ENCODE results near the gene DPYSL4.

Gene DPYSL4

DNA sequence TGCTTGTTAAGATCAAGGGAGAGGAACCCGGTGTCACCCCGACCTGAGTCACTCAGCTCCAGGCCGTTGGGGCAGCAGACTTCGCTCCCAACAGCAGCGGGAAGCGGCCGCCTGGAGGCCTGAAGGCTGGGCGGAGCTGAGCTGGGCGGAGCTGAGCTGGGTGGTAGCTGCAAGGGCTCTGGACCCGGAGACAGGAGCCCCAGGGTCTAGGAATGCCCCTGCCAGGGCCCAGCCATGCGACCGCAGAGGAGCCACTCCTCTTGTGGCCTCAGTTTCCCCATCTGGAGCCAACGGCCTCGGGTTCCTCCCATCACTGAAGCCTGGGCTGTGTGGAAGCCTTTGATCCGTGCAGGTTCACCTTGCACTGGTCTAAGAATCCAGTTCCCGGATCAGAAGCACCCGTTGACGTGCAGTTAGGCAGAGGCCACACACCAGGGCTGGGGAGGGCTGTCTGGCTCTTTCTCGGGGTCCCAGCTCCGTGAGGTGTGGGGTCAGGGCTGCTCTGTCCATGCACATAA, 21.9 kb upstream of the DPYSL4 start:
- no peak for DNase-seq

- no peak for DNase-seq
Observed at GRCh38 chr10:132165416-132165980, 21.2 kb upstream of the DPYSL4 start.

DNA sequence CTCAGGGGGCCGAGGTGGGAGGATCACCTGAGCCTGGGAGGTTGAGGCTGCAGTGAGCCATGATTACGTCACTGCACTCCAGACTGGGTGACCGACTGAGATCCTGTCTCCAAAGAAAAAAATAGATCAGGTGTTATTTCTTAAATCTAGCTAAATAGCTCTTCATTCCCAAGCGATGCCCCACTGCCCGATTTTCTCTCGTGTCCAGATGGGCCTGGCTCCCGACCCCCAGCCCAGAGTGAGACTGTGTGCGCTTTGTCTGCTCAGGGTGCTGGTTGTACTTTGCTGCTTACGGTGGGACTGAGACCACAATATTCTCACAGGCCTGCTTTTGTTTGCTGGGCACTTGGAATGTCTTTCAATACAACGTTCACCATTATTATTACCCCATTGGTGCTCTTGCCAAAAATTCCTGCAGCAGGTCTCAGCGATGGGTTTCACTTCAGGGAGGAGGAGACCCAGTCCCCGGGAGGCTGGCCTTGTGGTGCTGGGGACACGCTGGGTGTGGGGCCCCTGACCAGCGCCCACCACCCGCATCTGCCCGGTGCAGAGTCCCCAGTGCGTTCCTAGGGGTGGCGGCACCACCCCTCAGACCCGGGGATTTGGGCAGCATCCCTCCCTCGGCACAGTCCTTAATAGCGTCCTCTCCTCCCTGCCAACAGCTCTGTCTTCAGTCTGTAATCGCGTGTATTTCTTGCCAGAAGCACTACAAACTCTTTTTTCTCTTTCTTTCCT, 20.4 kb upstream of the DPYSL4 start:
- DNase-seq = no peak

GRCh38 chr10:132167041-132167674, 19.6 kb upstream of the DPYSL4 start:
- no peak for DNase-seq

GRCh38 chr10:132167976-132168375, 18.8 kb upstream of the DPYSL4 start:
- no peak for DNase-seq

GRCh38 chr10:132168571-132169030, 18.1 kb upstream of the DPYSL4 start:
- no peak for DNase-seq

- no peak for DNase-seq
Observed at GRCh38 chr10:132169031-132169765, 17.6 kb upstream of the DPYSL4 start.

DNA sequence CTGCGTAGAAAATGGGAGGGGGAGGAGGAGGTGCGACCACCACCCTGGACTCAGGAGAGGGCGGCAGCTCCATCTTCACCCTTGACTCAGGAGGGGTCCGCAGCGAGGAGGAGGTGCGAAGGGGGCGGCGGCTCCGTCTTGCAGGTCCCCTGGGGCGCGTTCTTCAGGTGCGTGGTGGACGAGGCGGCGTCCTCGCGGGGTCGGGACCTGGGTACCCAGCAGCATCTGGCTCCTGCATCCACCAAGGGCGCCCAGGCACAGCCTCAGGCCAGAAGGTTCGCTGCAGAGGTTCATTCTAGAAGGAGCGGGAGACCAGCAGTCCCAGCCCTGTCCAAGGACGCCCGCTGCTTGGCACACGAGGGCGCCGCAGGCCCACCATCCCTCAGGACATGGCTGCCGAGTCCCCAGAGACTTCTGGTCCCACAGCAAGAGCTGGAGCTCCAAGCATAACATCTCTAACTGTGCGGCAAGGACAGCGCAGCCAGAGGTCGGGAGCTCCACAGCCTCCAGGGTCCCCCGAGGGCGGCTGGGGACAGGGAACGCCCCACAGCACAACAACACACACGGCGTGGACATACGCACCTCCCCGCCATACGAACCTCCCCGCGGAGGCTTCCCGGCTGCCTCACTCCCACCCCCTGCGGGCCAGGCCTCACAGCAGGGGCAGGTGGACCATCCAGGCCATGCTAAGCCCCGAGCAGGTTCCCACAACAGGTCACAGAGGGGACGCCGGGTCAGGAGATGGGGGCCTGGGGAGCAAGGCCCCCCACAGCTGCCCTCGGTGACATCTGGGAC, 16.8 kb upstream of the DPYSL4 start:
- no peak for DNase-seq

- DNase-seq = no peak
Observed at GRCh38 chr10:132170561-132171361, 16.0 kb upstream of the DPYSL4 start.

GRCh38 chr10:132172091-132173066, 14.4 kb upstream of the DPYSL4 start:
- DNase-seq = no peak

GRCh38 chr10:132173185-132173584, 13.6 kb upstream of the DPYSL4 start:
- no peak for DNase-seq

- DNase-seq = no peak
Observed at GRCh38 chr10:132174237-132174636, 12.5 kb upstream of the DPYSL4 start.

DNA sequence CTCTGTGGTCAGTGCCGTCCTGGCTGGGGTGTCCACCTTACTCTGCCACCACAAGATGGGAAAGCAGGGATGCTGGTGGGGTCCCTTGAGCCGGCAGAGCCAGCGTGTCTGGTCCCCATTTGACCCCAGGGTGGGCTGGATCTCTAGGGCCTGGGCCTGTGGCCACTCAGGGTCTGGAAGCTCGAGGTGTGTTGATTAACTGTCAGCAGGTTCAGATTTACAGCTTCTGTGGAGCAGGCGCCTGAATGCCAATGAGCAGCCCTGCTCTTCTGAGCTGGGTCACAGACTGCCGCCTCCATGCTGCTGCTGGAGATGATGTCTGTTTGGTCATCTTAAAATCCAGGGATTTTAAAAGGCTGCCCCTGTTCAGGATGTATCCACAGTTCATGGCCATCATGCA, 11.3 kb upstream of the DPYSL4 start:
- DNase-seq = no peak

DNA sequence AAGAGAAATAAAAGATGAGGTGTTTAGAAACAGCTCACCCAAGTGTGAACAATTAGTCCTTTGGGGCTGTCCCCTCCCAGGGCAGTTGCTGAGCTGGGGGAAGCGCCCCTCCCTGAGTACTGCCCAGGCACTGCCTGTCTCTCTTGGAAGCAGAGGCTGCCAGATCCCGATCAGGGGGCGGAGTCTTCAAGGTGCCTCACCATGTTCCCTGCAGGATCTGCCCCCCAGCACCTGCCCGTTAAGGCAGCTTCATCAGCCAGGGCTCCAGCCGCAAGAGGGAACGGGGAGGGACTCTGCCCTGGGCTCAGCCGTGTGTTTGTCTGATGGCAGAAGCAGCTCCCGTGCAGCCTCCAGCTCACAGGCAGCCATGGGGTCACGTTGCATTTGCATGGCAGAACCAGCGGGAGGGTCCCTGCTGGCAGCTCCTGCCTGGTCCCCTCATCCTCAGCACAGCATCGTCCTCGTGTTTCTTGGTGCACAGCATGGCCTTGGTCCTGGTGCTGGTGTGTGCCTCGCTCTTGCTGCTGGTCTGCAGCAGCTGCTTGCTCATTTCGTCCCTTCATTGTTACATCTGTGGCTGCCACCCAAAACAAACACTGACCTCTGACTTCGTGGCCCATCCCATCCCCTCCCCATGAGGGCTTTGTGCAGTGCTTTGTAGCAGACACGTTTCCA, 10.7 kb upstream of the DPYSL4 start:
- DNase-seq = no peak

- no peak for DNase-seq
Observed at GRCh38 chr10:132176623-132177500, 9.9 kb upstream of the DPYSL4 start.

DNA sequence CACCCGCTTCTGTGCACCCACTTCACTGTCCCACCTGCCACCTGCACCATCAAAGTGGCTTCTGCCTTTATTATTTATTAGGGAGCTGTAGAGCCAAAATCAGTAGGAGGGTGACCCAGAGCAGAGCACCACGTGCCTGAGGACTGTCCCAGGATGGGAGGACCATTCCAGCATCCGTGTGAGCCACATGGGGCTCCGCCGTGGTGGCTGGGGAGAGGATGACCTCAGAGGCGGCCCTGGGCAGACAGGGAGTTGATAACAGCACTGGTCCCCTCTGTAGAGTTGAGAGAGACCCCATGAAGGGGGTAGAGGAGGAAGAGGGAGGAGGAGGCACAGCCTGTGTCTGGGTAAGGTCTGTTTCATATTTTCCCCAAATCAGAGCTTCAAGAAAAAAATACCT, 8.7 kb upstream of the DPYSL4 start:
- DNase-seq = no peak

- no peak for DNase-seq
Observed at GRCh38 chr10:132178672-132179545, 7.8 kb upstream of the DPYSL4 start.

All from stimulated activated CD4-positive, alpha-beta T cell treated with anti-CD3 and anti-CD28 coated beads, Interleukin-2, amount 100 ng/mL, for 24 hours (primary cell).